Globus pallidus (tissue), 1 donor: ENCODE measurements around the gene GRK4.

Experiments used
- DNase-seq: peaks from one replicate; pipeline ENCODE4 v3.0.0-alpha.2; 2015; ENCODE audit warnings: low spot score

The GRK4 gene

GRCh38 chr4:3013323-3013722 lies 50.0 kb downstream of the GRK4 start:
- no peak for DNase-seq

- DNase-seq = no peak
Observed at GRCh38 chr4:3013839-3014350, 50.5 kb downstream of the GRK4 start.

- no peak for DNase-seq
Observed at GRCh38 chr4:3016961-3017360, 53.6 kb downstream of the GRK4 start.

GRCh38 chr4:3017504-3017903 lies 54.1 kb downstream of the GRK4 start:
- DNase-seq = no peak

- no peak for DNase-seq
Observed at GRCh38 chr4:3019145-3019846, 55.9 kb downstream of the GRK4 start.

GRCh38 chr4:3021127-3021526 lies 57.8 kb downstream of the GRK4 start:
- DNase-seq = no peak

- no peak for DNase-seq
Observed at GRCh38 chr4:3021627-3022026, 58.3 kb downstream of the GRK4 start.

GRCh38 chr4:3022112-3022511 lies 58.7 kb downstream of the GRK4 start:
- no peak for DNase-seq

GRCh38 chr4:3022651-3023050 lies 59.3 kb downstream of the GRK4 start:
- no peak for DNase-seq

- DNase-seq = no peak
Observed at GRCh38 chr4:3025881-3026280, 62.5 kb downstream of the GRK4 start.

GRCh38 chr4:3026540-3026939 lies 63.2 kb downstream of the GRK4 start:
- no peak for DNase-seq

- no peak for DNase-seq
Observed at GRCh38 chr4:3029464-3029863, 66.1 kb downstream of the GRK4 start.

GRCh38 chr4:3030566-3031356 lies 67.4 kb downstream of the GRK4 start:
- DNase-seq = no peak

GRCh38 chr4:3031357-3032082 lies 68.1 kb downstream of the GRK4 start:
- no peak for DNase-seq

- DNase-seq = no peak
Observed at GRCh38 chr4:3034231-3034630, 70.9 kb downstream of the GRK4 start.

GRCh38 chr4:3035249-3035648 lies 71.9 kb downstream of the GRK4 start:
- no peak for DNase-seq

- no peak for DNase-seq
Observed at GRCh38 chr4:3035674-3036073, 72.3 kb downstream of the GRK4 start.

- DNase-seq = no peak
Observed at GRCh38 chr4:3036131-3036952, 73.0 kb downstream of the GRK4 start.

GRCh38 chr4:3037957-3038461 lies 74.6 kb downstream of the GRK4 start:
- DNase-seq = no peak

- DNase-seq = no peak
Observed at GRCh38 chr4:3039706-3040366, 76.5 kb downstream of the GRK4 start.
